Measurements from ENCODE around the gene ST6GAL1.

ST6GAL1 gene

GRCh38 chr3:186994000-186994955, 64.0 kb downstream of the ST6GAL1 start:
- H3K9me3 ChIP-seq = no peaks in the 10 kb centered on the region

DNA sequence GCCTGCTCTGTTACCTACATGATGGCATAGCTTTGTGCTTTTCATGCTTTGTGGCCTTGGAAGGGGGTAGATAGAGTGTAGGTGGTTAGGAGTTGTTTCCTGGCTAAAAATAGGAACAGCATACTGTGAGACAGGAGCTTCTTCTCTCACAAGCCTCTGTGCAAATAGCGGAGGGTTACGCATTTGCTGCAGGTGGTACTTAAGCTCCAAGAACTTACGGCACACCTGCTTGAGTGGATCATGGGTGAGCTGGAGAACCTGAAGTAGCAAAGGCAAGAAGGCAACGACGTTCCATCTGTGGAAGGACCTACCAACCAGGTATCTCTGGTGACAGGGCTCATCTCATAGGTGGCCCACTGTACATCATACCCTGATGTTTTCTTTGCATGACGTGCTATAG, 66.0 kb downstream of the ST6GAL1 start:
- H3K36me3 ChIP-seq = peaks cover 0 to 4% (median 0%) of the 10 kb centered on the region in 3 donors
- peaks cover 0 to 50% (median 5%) of the 10 kb centered on the region in 4 donors for H3K4me1 ChIP-seq
- no peak for DNase-seq
- no peak for TF ChIP-seq CTCF (IDR thresholded peaks at IDR 0.05)
- intact Hi-C loops (cut with DNase I; ENCODE audit: low total_unique reads) = no loop called here
- H3K9me3 ChIP-seq = no peaks in the 10 kb centered on the region
- no peaks in the 10 kb centered on the region for H3K27me3 ChIP-seq
- H3K27ac ChIP-seq = no peak overlapping the region
- H3K4me3 ChIP-seq = no peak overlapping the region

More at GRCh38 chr3:186994000-186994955, 64.0 kb downstream of the ST6GAL1 start:
- no peak overlapping the region for H3K27ac ChIP-seq
- peaks cover 0 to 4% (median 0%) of the 10 kb centered on the region in 3 donors for H3K36me3 ChIP-seq
- intact Hi-C loops (cut with DNase I; ENCODE audit: low total_unique reads) = no loop called here
- no peak overlapping the region for H3K4me3 ChIP-seq
- peaks cover 0 to 35% (median 2%) of the 10 kb centered on the region in 4 donors for H3K4me1 ChIP-seq
- DNase-seq = no peak
- TF ChIP-seq CTCF (IDR thresholded peaks at IDR 0.05) = no peak
- H3K27me3 ChIP-seq = no peaks in the 10 kb centered on the region

DNA sequence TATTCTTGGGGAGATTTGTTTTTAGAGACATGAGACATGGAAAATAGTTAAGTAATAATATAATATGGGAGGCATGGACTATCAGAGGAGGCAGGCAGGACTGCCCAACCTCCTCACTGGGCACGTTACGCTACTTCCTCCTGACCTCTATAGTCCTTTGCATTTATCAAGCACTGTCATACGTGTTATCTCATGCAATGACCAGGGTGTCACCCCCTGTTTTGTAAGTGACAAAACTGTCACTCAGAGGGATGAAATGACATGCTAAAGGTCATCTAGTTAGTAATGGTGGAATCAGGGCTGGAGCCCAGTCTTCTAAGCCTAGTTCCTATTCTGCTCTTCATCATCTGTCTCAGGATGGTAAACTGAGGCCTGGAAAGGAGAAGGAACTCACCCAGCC, 66.7 kb downstream of the ST6GAL1 start:
- H3K36me3 ChIP-seq = peaks cover 0 to 4% (median 0%) of the 10 kb centered on the region in 3 donors
- no peak overlapping the region for H3K4me3 ChIP-seq
- intact Hi-C loops (cut with DNase I; ENCODE audit: low total_unique reads) = no loop called here
- H3K27ac ChIP-seq = peak overlapping the region; percentile 33 to 47
- H3K27me3 ChIP-seq = no peaks in the 10 kb centered on the region
- H3K9me3 ChIP-seq = no peaks in the 10 kb centered on the region
- peaks cover 0 to 50% (median 5%) of the 10 kb centered on the region in 4 donors for H3K4me1 ChIP-seq
- DNase-seq = no peak
- no peak for TF ChIP-seq CTCF (IDR thresholded peaks at IDR 0.05)

GRCh38 chr3:186997473-186997939, 67.2 kb downstream of the ST6GAL1 start:
- peaks cover 0 to 4% (median 0%) of the 10 kb centered on the region in 3 donors for H3K36me3 ChIP-seq
- no peak for DNase-seq
- intact Hi-C loops (cut with DNase I; ENCODE audit: low total_unique reads) = no loop called here

GRCh38 chr3:186998937-186999368, 68.6 kb downstream of the ST6GAL1 start:
- no peak overlapping the region for H3K27ac ChIP-seq

More at GRCh38 chr3:186997473-186997939, 67.2 kb downstream of the ST6GAL1 start:
- no peak for TF ChIP-seq CTCF (IDR thresholded peaks at IDR 0.05)
- H3K4me1 ChIP-seq = peaks cover 0 to 50% (median 5%) of the 10 kb centered on the region in 4 donors
- H3K9me3 ChIP-seq = no peaks in the 10 kb centered on the region
- H3K27ac ChIP-seq = peak overlapping the region; percentile 33 to 47
- H3K4me3 ChIP-seq = no peak overlapping the region
- H3K27me3 ChIP-seq = no peaks in the 10 kb centered on the region

More at GRCh38 chr3:186998937-186999368, 68.6 kb downstream of the ST6GAL1 start:
- no peak for TF ChIP-seq CTCF (IDR thresholded peaks at IDR 0.05)
- Histone ChIP-seq H3K27me3 (no peaks in the 10 kb centered on the region), H3K4me3 (no peak overlapping the region), H3K36me3 (peaks cover 0 to 4% (median 0%) of the 10 kb centered on the region in 3 donors), H3K4me1 (peaks cover 0 to 50% (median 5%) of the 10 kb centered on the region in 4 donors), H3K9me3 (no peaks in the 10 kb centered on the region)
- DNase-seq = no peak
- intact Hi-C loops (cut with DNase I; ENCODE audit: low total_unique reads) = no loop called here

Data from tibial artery (tissue), 4 donors.